ENCODE results near the gene TMOD4. TPM values are rescaled to one million over a fixed set of nuclear protein-coding genes. Genes with fewer than 3 reads are reported as not detected.
A peak's percentile ranks its signal among the peaks of the same experiment; 100 is the strongest.
"Not testable (repeated sequence)": the region's sequence is repeated elsewhere in the genome, so short reads cannot be mapped to it uniquely, and the experiment has no call there.

The TMOD4 gene
- total RNA-seq, 1 experiment from 2014 or later: 2.1 TPM

DNA sequence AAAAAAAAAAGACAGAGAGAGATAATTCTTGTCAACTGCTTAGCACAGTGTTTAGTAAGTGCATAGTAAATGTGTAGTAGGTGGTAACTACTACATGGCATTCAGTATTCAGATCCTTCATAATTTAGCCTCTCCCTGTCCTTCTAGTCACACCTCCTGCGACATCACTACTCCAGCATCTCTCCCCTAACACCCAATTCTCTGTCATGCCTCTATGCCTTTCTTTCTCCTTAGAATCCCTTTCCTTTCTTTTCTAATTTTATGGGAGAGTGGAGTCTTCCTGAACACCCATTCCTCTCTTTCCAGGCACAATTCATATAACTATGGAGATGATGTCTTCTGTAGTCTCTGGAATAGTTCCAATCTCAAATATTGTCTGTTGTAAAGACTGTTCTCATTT, 18.1 kb upstream of the TMOD4 start:
- Mint-ChIP-seq H3K27me3 (ENCODE audit: unreplicated experiment) (no peaks in the 10 kb centered on the region), H3K4me1 (ENCODE audit: low read depth, unreplicated experiment) (peaks cover 22% of the 10 kb centered on the region), H3K4me3 (ENCODE audit: low read depth, unreplicated experiment) (no peak overlapping the region), H3K27ac (ENCODE audit: unreplicated experiment) (peak overlapping the region; percentile 58), H3K36me3 (ENCODE audit: insufficient read depth, unreplicated experiment) (peaks cover 64% of the 10 kb centered on the region), H3K9me3 (ENCODE audit: low read depth, unreplicated experiment) (no peaks in the 10 kb centered on the region)
- DNase-seq: no peak
- CTCF ChIA-PET: no interaction called here
- intact Hi-C loops (cut with micrococcal nuclease; ENCODE audit: unreplicated experiment): loop anchor here (10.0 kb wide), 1 partner anchor 641 kb away; the partner anchor contains the start of genes C2CD4D and RORC
- TF ChIP-seq, protein P1, sequence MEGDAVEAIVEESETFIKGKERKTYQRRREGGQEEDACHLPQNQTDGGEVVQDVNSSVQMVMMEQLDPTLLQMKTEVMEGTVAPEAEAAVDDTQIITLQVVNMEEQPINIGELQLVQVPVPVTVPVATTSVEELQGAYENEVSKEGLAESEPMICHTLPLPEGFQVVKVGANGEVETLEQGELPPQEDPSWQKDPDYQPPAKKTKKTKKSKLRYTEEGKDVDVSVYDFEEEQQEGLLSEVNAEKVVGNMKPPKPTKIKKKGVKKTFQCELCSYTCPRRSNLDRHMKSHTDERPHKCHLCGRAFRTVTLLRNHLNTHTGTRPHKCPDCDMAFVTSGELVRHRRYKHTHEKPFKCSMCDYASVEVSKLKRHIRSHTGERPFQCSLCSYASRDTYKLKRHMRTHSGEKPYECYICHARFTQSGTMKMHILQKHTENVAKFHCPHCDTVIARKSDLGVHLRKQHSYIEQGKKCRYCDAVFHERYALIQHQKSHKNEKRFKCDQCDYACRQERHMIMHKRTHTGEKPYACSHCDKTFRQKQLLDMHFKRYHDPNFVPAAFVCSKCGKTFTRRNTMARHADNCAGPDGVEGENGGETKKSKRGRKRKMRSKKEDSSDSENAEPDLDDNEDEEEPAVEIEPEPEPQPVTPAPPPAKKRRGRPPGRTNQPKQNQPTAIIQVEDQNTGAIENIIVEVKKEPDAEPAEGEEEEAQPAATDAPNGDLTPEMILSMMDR (IDR thresholded peaks at IDR 0.05; ENCODE audit: unreplicated experiment): no peak
- no TSS peak for BruUV-seq (replicated peaks)

DNA sequence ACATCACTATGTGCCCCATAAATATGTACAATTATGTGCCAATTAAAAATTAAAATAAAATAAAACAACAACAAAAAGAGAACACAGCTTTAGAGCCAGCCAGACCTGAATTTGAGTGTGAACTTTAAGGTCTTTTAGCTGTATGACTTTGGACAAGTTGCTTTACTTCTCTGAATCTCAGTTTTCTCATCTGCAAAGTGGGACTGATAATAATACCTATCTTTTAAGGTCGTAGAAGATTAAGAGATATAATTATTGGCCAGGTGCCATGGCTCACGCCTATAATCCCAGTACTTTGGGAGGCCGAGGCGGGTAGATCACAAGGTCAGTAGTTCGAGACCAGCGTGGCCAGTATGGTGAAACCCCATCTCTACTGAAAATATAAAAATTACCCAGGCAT, 17.5 kb upstream of the TMOD4 start:
- intact Hi-C loops (cut with micrococcal nuclease; ENCODE audit: unreplicated experiment): loop anchor here (10.0 kb wide), 1 partner anchor 641 kb away; the partner anchor contains the start of genes C2CD4D and RORC
- H3K9me3 Mint-ChIP-seq (ENCODE audit: low read depth, unreplicated experiment): no peaks in the 10 kb centered on the region
- peaks cover 62% of the 10 kb centered on the region for H3K36me3 Mint-ChIP-seq (ENCODE audit: insufficient read depth, unreplicated experiment)
- no TSS peak for BruUV-seq (replicated peaks)
- no peak overlapping the region for H3K27ac Mint-ChIP-seq (ENCODE audit: unreplicated experiment)
- H3K4me3 Mint-ChIP-seq (ENCODE audit: low read depth, unreplicated experiment): no peak overlapping the region
- peaks cover 28% of the 10 kb centered on the region for H3K4me1 Mint-ChIP-seq (ENCODE audit: low read depth, unreplicated experiment)
- CTCF ChIA-PET: interaction anchor here (0.6 kb wide), 1 partner anchor 61 kb away, joined by 5 read pairs; the partner anchor contains the start of gene PSMD4
- DNase-seq: no peak
- TF ChIP-seq, protein P1 (IDR thresholded peaks at IDR 0.05; ENCODE audit: unreplicated experiment): no peak
- no peaks in the 10 kb centered on the region for H3K27me3 Mint-ChIP-seq (ENCODE audit: unreplicated experiment)

DNA sequence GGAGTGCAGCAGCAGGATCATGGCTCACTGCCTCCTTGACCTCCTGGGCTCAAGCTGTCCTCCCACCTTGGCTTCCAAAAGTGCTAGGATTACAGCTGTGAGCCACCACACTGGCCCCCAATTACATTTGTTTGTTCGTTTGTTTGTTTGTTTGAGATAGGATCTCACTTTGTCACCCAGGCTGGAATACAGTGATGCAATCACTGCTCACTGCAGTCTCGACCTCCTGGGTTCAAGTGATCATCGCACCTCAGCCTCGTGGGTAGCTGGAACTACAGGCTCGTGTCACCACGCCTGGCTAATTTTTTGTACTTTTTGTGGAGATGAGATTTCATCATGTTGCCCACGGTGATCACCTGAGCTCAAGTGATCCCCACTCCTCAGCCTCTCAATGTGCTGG, 16.3 kb upstream of the TMOD4 start:
- Mint-ChIP-seq H3K9me3 (ENCODE audit: low read depth, unreplicated experiment) (no peaks in the 10 kb centered on the region), H3K36me3 (ENCODE audit: insufficient read depth, unreplicated experiment) (peaks cover 53% of the 10 kb centered on the region), H3K27me3 (ENCODE audit: unreplicated experiment) (no peaks in the 10 kb centered on the region), H3K4me3 (ENCODE audit: low read depth, unreplicated experiment) (no peak overlapping the region), H3K4me1 (ENCODE audit: low read depth, unreplicated experiment) (peaks cover 23% of the 10 kb centered on the region), H3K27ac (ENCODE audit: unreplicated experiment) (no peak overlapping the region)
- TF ChIP-seq, protein P1 (IDR thresholded peaks at IDR 0.05; ENCODE audit: unreplicated experiment): no peak
- DNase-seq: no peak
- BruUV-seq (replicated peaks): no TSS peak
- intact Hi-C loops (cut with micrococcal nuclease; ENCODE audit: unreplicated experiment): loop anchor here (10.0 kb wide), 1 partner anchor 643 kb away; the partner anchor contains the start of genes C2CD4D and RORC
- CTCF ChIA-PET: no interaction called here

GRCh38 chr1:151189637-151190445, 14.1 kb upstream of the TMOD4 start, which contains the start of gene VPS72:
Gene VPS72 (minus strand): TSS chr1:151190197. CDS start chr1:151190121, 76 bp downstream.
- peak; percentile 89 for DNase-seq
- H3K27ac Mint-ChIP-seq (ENCODE audit: unreplicated experiment): peak within 1 kb of the TSS; percentile 86
- intact Hi-C loops (cut with micrococcal nuclease; ENCODE audit: unreplicated experiment): loop anchor here (10.0 kb wide), 1 partner anchor 645 kb away; the partner anchor contains the start of genes C2CD4D and RORC
- TF ChIP-seq, protein P1 (IDR thresholded peaks at IDR 0.05; ENCODE audit: unreplicated experiment): no peak
- H3K4me3 Mint-ChIP-seq (ENCODE audit: low read depth, unreplicated experiment): peak within 1 kb of the TSS; percentile 91
- no peaks in the 10 kb centered on the region for H3K9me3 Mint-ChIP-seq (ENCODE audit: low read depth, unreplicated experiment)
- peaks cover 23% of the 10 kb centered on the region for H3K4me1 Mint-ChIP-seq (ENCODE audit: low read depth, unreplicated experiment)
- no peaks in the 10 kb centered on the region for H3K27me3 Mint-ChIP-seq (ENCODE audit: unreplicated experiment)
- CTCF ChIA-PET: interaction anchor here (0.7 to 1.7 kb wide), 6 partner anchors 10 to 91 kb away, joined by 3 to 8 read pairs (median 4); partner anchors contain the start of gene TMOD4
- H3K36me3 Mint-ChIP-seq (ENCODE audit: insufficient read depth, unreplicated experiment): peaks cover 43% of the 10 kb centered on the region
- BruUV-seq (replicated peaks): no TSS peak

DNA sequence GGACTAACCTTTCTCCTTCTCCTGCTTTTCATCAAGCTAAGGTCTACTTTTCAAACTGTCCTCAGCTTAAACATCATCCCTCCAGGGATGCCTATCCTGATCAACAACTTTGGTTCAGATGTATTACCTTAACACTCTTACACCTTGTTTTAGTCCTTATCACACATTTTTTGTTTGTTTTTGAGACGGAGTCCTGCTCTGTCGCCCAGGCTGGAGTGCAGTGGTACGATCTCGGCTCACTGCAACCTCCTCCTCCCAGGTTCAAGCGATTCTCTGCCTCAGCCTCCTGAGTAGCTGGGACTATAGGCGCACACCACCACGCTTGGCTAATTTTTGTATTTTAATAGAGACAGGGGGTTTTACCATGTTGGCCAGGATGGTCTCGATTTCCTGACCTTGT, 12.9 kb upstream of the TMOD4 start:
- intact Hi-C loops (cut with micrococcal nuclease; ENCODE audit: unreplicated experiment); CTCF ChIA-PET; DNase-seq; H3K9me3 Mint-ChIP-seq (ENCODE audit: low read depth, unreplicated experiment); H3K27me3 Mint-ChIP-seq (ENCODE audit: unreplicated experiment); BruUV-seq (replicated peaks): not testable (repeated sequence)
- Mint-ChIP-seq H3K4me1 (ENCODE audit: low read depth, unreplicated experiment) (peaks cover 14% of the 10 kb centered on the region), H3K36me3 (ENCODE audit: insufficient read depth, unreplicated experiment) (peaks cover 48% of the 10 kb centered on the region), H3K4me3 (ENCODE audit: low read depth, unreplicated experiment) (peak overlapping the region; percentile 91), H3K27ac (ENCODE audit: unreplicated experiment) (peak overlapping the region; percentile 86)
